Fibroblast of villous mesenchyme (primary cell): ENCODE data around the gene S1PR3. TPM values are rescaled to one million over a fixed set of nuclear protein-coding genes. Genes with fewer than 3 reads are reported as not detected.

Source experiments
- DNase-seq: peaks from one replicate; pipeline ENCODE4 v3.0.0-alpha.2; 2010; ENCODE audit warnings: low read depth
- H3K4me3 ChIP-seq: 2 replicates; pipeline ENCODE4 v1.5.1; 2011; ENCODE audit warnings: low read depth, mild to moderate bottlenecking, low read length
- total RNA-seq: library from RNA; depleted of rRNA; stranded (reverse); fragments of >200 nt; gene quantifications from 2 replicates; pipeline ENCODE4 v1.2.3, GENCODE V29; 2012
- TF ChIP-seq, protein P1 (sequence below): IDR thresholded peaks from 2 replicates; pipeline ENCODE4 v1.5.1; 2012; ENCODE audit warnings: low read depth, mild to moderate bottlenecking, low read length; ENCODE audit not compliant: insufficient read depth

The S1PR3 gene
- total RNA-seq, 1 donor: 279 TPM

DNA sequence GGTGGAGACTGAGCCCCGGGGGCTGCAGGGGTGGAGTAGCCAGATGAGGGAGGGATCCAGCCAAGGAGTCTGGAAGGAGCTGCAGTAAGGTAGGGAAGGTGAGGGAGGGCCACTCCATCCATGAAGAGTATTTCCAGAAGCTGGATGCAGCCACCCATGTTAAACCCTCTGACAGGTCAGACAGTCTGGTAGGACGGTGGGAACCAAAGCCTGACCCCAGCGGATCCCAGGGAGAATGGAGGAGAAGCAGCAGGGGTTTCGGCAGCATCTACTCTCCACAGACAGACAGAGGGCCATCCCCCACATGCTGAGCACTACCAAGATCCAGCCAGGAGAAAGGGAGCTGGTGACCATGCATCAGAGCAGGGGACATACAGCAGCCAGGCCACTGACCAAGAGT lies 22.5 kb upstream of the S1PR3 start:
- DNase-seq: no peak
- H3K4me3 ChIP-seq: no peak overlapping the region
- TF ChIP-seq, protein P1, sequence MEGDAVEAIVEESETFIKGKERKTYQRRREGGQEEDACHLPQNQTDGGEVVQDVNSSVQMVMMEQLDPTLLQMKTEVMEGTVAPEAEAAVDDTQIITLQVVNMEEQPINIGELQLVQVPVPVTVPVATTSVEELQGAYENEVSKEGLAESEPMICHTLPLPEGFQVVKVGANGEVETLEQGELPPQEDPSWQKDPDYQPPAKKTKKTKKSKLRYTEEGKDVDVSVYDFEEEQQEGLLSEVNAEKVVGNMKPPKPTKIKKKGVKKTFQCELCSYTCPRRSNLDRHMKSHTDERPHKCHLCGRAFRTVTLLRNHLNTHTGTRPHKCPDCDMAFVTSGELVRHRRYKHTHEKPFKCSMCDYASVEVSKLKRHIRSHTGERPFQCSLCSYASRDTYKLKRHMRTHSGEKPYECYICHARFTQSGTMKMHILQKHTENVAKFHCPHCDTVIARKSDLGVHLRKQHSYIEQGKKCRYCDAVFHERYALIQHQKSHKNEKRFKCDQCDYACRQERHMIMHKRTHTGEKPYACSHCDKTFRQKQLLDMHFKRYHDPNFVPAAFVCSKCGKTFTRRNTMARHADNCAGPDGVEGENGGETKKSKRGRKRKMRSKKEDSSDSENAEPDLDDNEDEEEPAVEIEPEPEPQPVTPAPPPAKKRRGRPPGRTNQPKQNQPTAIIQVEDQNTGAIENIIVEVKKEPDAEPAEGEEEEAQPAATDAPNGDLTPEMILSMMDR: no peak

DNA sequence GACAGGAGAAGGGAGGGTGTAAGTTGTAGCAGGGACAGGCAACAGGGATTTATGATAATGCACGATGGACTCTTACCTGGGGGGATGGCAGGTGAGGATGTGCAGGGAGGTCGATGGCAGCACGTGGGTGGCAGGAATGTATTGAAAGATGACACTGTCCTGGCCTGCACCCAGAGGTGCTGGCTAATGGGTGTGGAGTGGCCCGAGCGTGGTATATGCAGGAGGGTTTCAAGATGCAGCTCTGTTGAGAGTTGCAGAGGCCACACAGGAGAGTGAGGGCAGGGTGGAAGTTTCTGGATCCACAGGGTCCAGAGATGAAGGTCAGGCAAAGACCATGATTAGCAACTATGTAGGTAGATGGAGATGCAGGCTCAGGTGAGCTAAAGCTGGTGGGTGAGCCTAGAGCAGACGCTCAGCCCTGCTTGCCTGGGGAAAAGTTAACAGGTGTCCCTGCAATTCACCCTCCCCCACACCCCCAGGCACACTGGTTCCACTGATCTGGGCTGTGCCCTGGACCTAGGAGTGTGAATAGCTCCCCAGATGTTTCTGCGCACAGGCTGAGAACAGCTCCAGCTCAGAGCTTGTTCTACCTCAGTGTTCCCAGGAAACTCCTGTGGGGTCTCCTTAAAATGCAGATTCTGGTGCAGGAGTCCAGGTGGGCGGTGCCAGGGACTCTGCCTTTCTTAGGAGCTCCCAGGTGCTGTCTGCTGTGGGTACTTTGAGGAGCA lies 21.5 kb upstream of the S1PR3 start:
- H3K4me3 ChIP-seq: no peak overlapping the region
- DNase-seq: no peak
- TF ChIP-seq, protein P1: no peak

DNA sequence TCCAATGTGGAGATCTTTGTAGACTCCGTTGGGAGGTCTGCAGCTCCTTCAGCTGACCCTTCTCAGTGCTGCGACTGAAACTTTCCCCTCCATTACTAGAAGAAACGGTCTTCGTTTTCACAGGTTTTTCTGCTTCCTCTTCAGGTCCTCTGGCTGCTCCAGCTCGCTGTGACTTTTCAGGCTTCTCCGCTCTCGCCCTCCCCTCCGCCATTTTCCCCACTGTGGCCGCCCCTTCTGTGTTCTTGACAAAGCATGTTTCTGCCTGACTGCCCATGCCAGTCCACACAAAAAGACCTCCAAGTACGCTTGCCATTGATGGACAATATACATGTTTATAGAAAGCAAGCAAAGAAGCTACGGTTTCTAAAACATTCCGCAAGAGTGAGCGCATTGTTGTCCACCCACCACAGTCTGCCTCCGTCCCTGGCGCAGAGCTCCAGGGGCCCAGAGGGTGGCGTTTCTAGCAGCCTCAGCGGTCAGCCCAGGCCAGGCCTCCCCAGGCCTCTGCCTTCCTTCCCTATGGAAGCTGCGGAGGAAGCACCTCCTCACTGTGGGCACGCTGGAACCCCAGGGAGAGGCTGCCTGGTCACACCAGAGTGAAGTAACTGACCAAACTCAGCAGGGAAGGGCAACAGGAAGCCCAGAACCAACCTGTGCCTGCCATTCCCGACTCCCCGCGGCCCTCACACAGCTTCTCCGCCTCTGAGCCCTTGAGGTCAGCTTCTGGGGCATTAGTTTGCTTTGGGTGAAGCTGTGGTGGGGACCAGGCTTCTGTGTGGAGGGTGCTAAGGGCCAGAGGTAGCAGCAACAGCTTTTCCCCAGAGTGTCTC lies 19.9 kb upstream of the S1PR3 start:
- H3K4me3 ChIP-seq: no peak overlapping the region
- TF ChIP-seq, protein P1: no peak
- no peak for DNase-seq

DNA sequence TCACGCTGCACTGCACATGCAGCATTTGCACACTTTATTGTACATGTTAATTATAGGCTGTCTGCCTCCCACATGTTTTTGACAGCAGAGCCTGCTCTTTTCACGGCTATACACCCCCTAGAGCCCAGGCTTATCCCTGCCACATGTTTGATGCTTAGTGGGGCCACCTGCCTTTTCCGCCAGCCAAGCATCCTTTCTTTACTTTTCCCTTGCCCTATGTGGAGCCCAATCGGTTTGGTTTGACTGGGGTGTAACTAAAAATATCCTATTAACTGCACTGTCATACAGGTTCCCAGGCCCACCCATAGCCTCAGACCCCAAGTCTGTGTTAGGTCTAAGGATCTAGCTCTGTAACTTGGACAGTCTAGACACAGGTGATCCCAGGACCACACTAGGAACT lies 18.9 kb upstream of the S1PR3 start:
- no peak overlapping the region for H3K4me3 ChIP-seq
- DNase-seq: no peak
- TF ChIP-seq, protein P1: no peak

DNA sequence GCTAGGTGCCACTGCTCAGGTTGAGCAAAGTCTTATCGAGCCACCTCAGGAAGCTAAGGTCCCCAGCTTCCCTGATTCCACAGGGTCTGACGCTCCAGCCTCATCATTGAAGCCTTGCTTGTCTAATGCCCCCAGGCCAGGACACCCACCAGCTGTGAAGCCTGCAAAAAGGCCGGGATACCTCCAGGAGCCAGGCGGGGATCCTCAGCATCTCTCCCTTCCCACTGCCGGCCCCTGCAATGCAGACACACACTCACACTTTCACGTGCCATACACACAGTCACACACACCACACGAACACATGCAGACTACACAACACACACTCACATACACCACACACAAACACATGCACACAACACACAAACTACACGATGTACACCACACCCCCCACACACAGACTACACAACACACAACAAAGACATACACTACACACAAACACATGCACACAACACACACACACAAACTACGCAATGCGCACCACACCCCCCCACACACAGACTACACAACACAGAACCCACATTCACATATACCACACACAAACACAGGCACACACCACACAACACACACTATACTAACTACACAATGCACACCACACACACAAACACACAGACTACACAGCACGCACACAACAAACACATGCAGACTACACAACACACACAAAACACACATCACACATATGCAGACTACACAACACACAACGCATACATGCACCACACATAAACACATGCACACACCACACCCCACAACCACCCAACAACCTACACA lies 17.8 kb upstream of the S1PR3 start:
- no peak for DNase-seq
- H3K4me3 ChIP-seq: no peak overlapping the region
- TF ChIP-seq, protein P1: no peak

DNA sequence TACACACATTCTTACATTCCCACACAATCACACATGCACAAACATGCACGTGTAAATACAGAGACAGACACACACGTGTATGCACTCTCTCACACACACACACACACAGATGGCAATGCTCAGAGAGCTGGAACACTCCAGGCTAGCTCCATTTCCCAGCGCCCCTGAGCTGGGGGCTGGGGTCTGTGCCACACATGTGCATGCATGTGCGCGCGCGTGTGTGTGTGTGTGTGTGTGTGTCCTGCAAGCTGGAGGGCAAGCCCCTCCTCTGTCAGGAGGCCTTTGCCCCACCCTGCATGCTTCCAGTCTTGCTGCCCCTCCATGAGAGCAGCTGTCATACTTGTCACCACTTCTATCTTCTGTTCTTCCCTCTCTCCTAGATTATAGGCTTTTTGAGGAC lies 16.6 kb upstream of the S1PR3 start:
- H3K4me3 ChIP-seq: no peak overlapping the region
- TF ChIP-seq, protein P1: no peak
- no peak for DNase-seq
